Measurements from ENCODE around the gene DAZL. TPM values are rescaled to one million over a fixed set of nuclear protein-coding genes. Genes with fewer than 3 reads are reported as not detected.

DAZL gene
- total RNA-seq, 1 experiment from 2014 or later: not detected

Other genes with a start within 250 kb of the DAZL start
- 3.9 TPM for gene RFTN1, start 91.7 kb downstream of the DAZL start, total RNA-seq (2021; ENCODE audit: unreplicated experiment)